HEK293 (cell line): ENCODE data around the gene DHX40.
A peak's percentile ranks its signal among the peaks of the same experiment; 100 is the strongest.
"Not testable (repeated sequence)": the region's sequence is repeated elsewhere in the genome, so short reads cannot be mapped to it uniquely, and the experiment has no call there.

Source experiments
- CTCF ChIA-PET: fragments of 350-600 bp; formaldehyde crosslinking; extraction: SDS; loops from one replicate; lab custom pipeline; 2021; ENCODE audit warnings: antibody characterized with exemption; lab: Yijun Ruan, JAX
- POLR2A ChIA-PET: fragments of 300-600 bp; formaldehyde crosslinking; extraction: SDS; loops from one replicate; lab custom pipeline; 2020; ENCODE audit warnings: antibody characterized with exemption, inconsistent platforms; lab: Yijun Ruan, JAX
- H3K27ac ChIP-seq: fragments of 200-500 bp; sonication (Bioruptor generic); 2 replicates; pipeline ENCODE4 v1.5.1; 2014; ENCODE audit warnings: low read depth, low read length, control low read depth, inconsistent platforms; ENCODE audit errors: extremely low read depth
- H3K36me3 ChIP-seq, 2 experiments: fragments of 200-500 bp in 1 of 2; sonication (Bioruptor generic) in 1 of 2; 1 replicate in 1 of 2; 2 replicates in 1 of 2; pipeline ENCODE4 v1.5.1; 2014 to 2017; ENCODE audit warnings: inconsistent platforms in 2 of 2, low read length in 2 of 2; ENCODE audit not compliant: control insufficient read depth in 2 of 2, insufficient read depth in 1 of 2
- H3K4me1 ChIP-seq: fragments of 200-500 bp; sonication (Bioruptor generic); 2 replicates; pipeline ENCODE4 v1.5.1; 2014; ENCODE audit warnings: mild to moderate bottlenecking, low read length, inconsistent platforms; ENCODE audit not compliant: control insufficient read depth, insufficient read depth
- H3K4me3 ChIP-seq: 2 replicates; pipeline ENCODE4 v1.5.1; 2011; ENCODE audit warnings: low read depth, mild to moderate bottlenecking, control low read depth, low read length, moderate library complexity
- H3K9me3 ChIP-seq: fragments of 200-500 bp; sonication (Bioruptor generic); 2 replicates; pipeline ENCODE4 v1.5.1; 2014; ENCODE audit warnings: low read depth, low read length, inconsistent platforms; ENCODE audit not compliant: control insufficient read depth, insufficient read depth
- HOXC10 ChIP-seq: sonication (generic); formaldehyde crosslinking; IDR thresholded peaks from 2 replicates; pipeline ENCODE4 v1.8.1; 2023; ENCODE audit warnings: mild to moderate bottlenecking, missing genetic modification reagents
- IKZF3 ChIP-seq: fragments of 450-650 bp; IDR thresholded peaks from 2 replicates; pipeline ENCODE4 v1.5.0; 2018; ENCODE audit warnings: missing biosample characterization, mild to moderate bottlenecking, missing genetic modification characterization, moderate library complexity
- OSR2 ChIP-seq: fragments of 450-650 bp; formaldehyde crosslinking; IDR thresholded peaks from 2 replicates; pipeline ENCODE4 v1.5.1; 2016; ENCODE audit warnings: missing biosample characterization, missing genetic modification characterization
- PRDM1 ChIP-seq: fragments of 450-650 bp; formaldehyde crosslinking; IDR thresholded peaks from 2 replicates; pipeline ENCODE4; 2016; ENCODE audit warnings: missing biosample characterization, missing genetic modification characterization
- REST ChIP-seq: fragments of 450-650 bp; formaldehyde crosslinking; IDR thresholded peaks from 2 replicates; pipeline ENCODE4 v1.5.1; 2016; ENCODE audit warnings: missing biosample characterization, missing genetic modification characterization
- SETDB1 ChIP-seq: IDR thresholded peaks from one replicate; pipeline ENCODE4 v1.6.1; 2017; ENCODE audit warnings: mild to moderate bottlenecking, low read length, moderate library complexity, mixed read lengths; ENCODE audit not compliant: insufficient read length
- ZBTB20 ChIP-seq: fragments of 450-650 bp; formaldehyde crosslinking; IDR thresholded peaks from 2 replicates; pipeline ENCODE4 v1.5.1; 2016; ENCODE audit warnings: missing biosample characterization, missing genetic modification characterization
- ZBTB6 ChIP-seq: fragments of 450-650 bp; formaldehyde crosslinking; IDR thresholded peaks from 2 replicates; pipeline ENCODE4 v1.5.1; 2017; ENCODE audit warnings: missing biosample characterization, missing genetic modification characterization
- ZBTB8A ChIP-seq: fragments of 450-650 bp; formaldehyde crosslinking; IDR thresholded peaks from 2 replicates; pipeline ENCODE4 v1.5.1; 2016; ENCODE audit warnings: missing biosample characterization, missing genetic modification characterization
- ZFHX2 ChIP-seq: fragments of 450-650 bp; formaldehyde crosslinking; conservative IDR thresholded peaks from 2 replicates; pipeline ENCODE4 v1.5.1; 2016; ENCODE audit warnings: missing biosample characterization, missing genetic modification characterization
- ZNF112 ChIP-seq: fragments of 450-650 bp; formaldehyde crosslinking; IDR thresholded peaks from 2 replicates; pipeline ENCODE4 v1.5.0; 2017; ENCODE audit warnings: missing biosample characterization, missing genetic modification characterization
- ZNF146 ChIP-seq: fragments of 450-650 bp; formaldehyde crosslinking; IDR thresholded peaks from 2 replicates; pipeline ENCODE4 v1.5.1; 2016; ENCODE audit warnings: missing biosample characterization, missing genetic modification characterization
- ZNF184 ChIP-seq: fragments of 450-650 bp; IDR thresholded peaks from 2 replicates; pipeline ENCODE4 v1.5.1; 2018; ENCODE audit warnings: missing biosample characterization, mild to moderate bottlenecking, missing genetic modification characterization
- ZNF280C ChIP-seq: fragments of 450-650 bp; formaldehyde crosslinking; IDR thresholded peaks from 2 replicates; pipeline ENCODE4 v1.5.1; 2016; ENCODE audit warnings: missing biosample characterization, missing genetic modification characterization
- ZNF529 ChIP-seq: fragments of 450-650 bp; formaldehyde crosslinking; IDR thresholded peaks from 2 replicates; pipeline ENCODE4 v1.5.1; 2017; ENCODE audit warnings: missing genetic modification characterization, missing biosample characterization; ENCODE audit not compliant: insufficient replicate concordance
- ZNF580 ChIP-seq: fragments of 450-650 bp; formaldehyde crosslinking; IDR thresholded peaks from 2 replicates; pipeline ENCODE4 v1.5.1; 2016; ENCODE audit warnings: missing biosample characterization, missing genetic modification characterization
- ZNF585B ChIP-seq: fragments of 450-650 bp; formaldehyde crosslinking; IDR thresholded peaks from 2 replicates; pipeline ENCODE4 v1.5.1; 2016; ENCODE audit warnings: missing biosample characterization, missing genetic modification characterization
- ZNF596 ChIP-seq: fragments of 450-650 bp; IDR thresholded peaks from 2 replicates; pipeline ENCODE4 v1.5.0; 2018; ENCODE audit warnings: missing biosample characterization, mild to moderate bottlenecking, missing genetic modification characterization, moderate library complexity
- ZNF645 ChIP-seq: fragments of 450-650 bp; formaldehyde crosslinking; IDR thresholded peaks from 2 replicates; pipeline ENCODE4; 2016; ENCODE audit warnings: missing biosample characterization, missing genetic modification characterization
- ZNF654 ChIP-seq: fragments of 450-650 bp; formaldehyde crosslinking; IDR thresholded peaks from 2 replicates; pipeline ENCODE4 v1.5.1; 2016; ENCODE audit warnings: low read depth, missing biosample characterization, missing genetic modification characterization
- ZNF670 ChIP-seq: fragments of 450-650 bp; formaldehyde crosslinking; IDR thresholded peaks from 2 replicates; pipeline ENCODE4 v1.5.1; 2016; ENCODE audit warnings: missing biosample characterization, missing genetic modification characterization, low read depth
- TF ChIP-seq, protein P1 (sequence below): fragments of 450-650 bp; formaldehyde crosslinking; IDR thresholded peaks from 2 replicates; pipeline ENCODE4 v1.5.1; 2016; ENCODE audit warnings: missing biosample characterization, missing genetic modification characterization

DHX40 gene

DNA sequence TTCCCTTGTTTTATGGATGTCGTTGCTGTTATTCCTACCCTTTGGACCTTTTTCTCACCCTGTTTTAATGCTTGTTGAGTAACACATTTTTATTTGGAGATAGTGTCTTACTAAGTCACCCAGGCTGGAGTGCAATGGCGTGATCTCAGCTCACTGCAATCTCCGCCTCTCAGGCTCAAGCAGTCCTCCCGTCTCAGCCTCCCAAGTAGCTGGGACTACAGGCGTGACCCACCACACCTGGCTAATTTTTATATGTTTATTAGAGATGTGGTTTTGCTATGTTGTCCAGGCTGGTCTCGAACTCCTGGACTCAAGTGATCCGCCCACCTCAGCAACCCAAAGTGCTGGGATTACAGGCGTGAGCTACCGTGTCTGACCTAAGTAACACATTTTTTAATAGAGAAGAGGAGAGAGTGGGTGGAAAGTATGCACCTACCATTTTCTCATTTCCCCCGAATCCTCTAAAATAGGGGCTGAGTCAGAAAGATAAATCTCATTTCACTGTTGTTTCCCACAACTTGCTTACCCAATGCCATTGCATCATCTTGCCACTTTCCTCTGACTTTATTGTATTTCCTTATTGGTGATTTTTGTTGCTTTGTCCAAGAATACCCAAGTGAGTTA, 7.0 kb downstream of the DHX40 start:
- TF ChIP-seq ZNF654 (tag by site-specific recombination) (no peak), ZFHX2 (tag by site-specific recombination) (peak; percentile 53; the same call in 1 of the 2 replicates), ZBTB6 (tag by site-specific recombination) (no peak), ZNF280C (tag by site-specific recombination) (no peak), PRDM1 (tag by site-specific recombination) (peak; percentile 58; the same call in 1 of the 2 replicates)
- TF ChIP-seq, protein P1, sequence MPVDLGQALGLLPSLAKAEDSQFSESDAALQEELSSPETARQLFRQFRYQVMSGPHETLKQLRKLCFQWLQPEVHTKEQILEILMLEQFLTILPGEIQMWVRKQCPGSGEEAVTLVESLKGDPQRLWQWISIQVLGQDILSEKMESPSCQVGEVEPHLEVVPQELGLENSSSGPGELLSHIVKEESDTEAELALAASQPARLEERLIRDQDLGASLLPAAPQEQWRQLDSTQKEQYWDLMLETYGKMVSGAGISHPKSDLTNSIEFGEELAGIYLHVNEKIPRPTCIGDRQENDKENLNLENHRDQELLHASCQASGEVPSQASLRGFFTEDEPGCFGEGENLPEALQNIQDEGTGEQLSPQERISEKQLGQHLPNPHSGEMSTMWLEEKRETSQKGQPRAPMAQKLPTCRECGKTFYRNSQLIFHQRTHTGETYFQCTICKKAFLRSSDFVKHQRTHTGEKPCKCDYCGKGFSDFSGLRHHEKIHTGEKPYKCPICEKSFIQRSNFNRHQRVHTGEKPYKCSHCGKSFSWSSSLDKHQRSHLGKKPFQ (tag by site-specific recombination), result no peak
- Histone ChIP-seq H3K9me3 (no peaks in the 10 kb centered on the region), H3K27ac (no peak overlapping the region), H3K4me1 (no peaks in the 10 kb centered on the region), H3K36me3 (peaks cover 34 to 36% of the 10 kb centered on the region in 2 experiments), H3K4me3 (no peak overlapping the region)
- POLR2A ChIA-PET, result no interaction called here
- CTCF ChIA-PET, result no interaction called here

DNA sequence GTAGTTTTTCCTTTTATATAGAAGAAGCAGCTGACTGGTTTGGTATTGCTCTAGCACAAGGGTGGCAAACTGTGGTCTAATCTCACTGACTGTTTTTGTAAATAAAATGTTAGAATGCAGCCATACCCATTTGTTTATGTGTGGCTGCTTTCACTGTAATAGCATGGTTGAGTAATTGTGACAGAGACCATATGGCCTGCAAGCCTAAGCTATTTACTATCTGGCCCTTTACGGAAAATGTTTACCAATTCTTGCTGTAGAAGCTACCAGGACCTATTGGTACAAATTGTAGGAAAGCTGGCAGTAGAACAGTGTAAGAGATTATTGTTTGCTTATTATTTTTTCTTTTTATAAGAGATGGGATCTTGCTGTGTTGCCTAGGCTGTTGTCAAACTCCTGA, 18.8 kb downstream of the DHX40 start:
- H3K36me3 ChIP-seq, POLR2A ChIA-PET, H3K9me3 ChIP-seq, H3K4me3 ChIP-seq, H3K4me1 ChIP-seq, H3K27ac ChIP-seq, CTCF ChIA-PET: not testable (repeated sequence)

GRCh38 chr17:59600169-59600568, 34.8 kb downstream of the DHX40 start:
- Histone ChIP-seq H3K4me3 (no peak overlapping the region), H3K27ac (no peak overlapping the region), H3K4me1 (no peaks in the 10 kb centered on the region), H3K9me3 (no peaks in the 10 kb centered on the region), H3K36me3 (peaks cover 45 to 49% of the 10 kb centered on the region in 2 experiments)
- ChIA-PET CTCF (no interaction called here), POLR2A (no interaction called here)
- TF ChIP-seq ZNF146 (tag by site-specific recombination) (no peak), SETDB1 (no peak), ZNF585B (tag by site-specific recombination) (no peak), REST (tag by site-specific recombination) (no peak), ZNF645 (no peak), OSR2 (tag by site-specific recombination) (no peak), ZBTB8A (tag by site-specific recombination) (no peak), HOXC10 (CRISPR knock-in tag) (no peak), ZNF596 (tag by site-specific recombination) (no peak), ZBTB20 (no peak), ZNF670 (tag by site-specific recombination) (no peak), ZNF580 (no peak), IKZF3 (tag by site-specific recombination) (no peak), ZFHX2 (tag by site-specific recombination) (no peak), ZNF184 (tag by site-specific recombination) (no peak), ZNF112 (tag by site-specific recombination) (no peak), ZNF529 (tag by site-specific recombination) (no peak)
